LHCN-M2 (cell line): ENCODE results near the gene C1orf52. TPM values are rescaled to one million over a fixed set of nuclear protein-coding genes. Genes with fewer than 3 reads are reported as not detected.

Experiments used
- DNase-seq: peaks from one replicate; pipeline ENCODE4 v3.0.0-alpha.2; 2012; ENCODE audit warnings: low read depth
- total RNA-seq: library from RNA; depleted of rRNA; stranded (reverse); fragments of >200 nt; gene quantifications from 2 replicates; pipeline ENCODE4 v1.2.3, GENCODE V29; 2014

C1orf52 gene
- total RNA-seq, 1 experiment from 2014 or later = 11.0 TPM

- no peak for DNase-seq
Observed at GRCh38 chr1:85230305-85230977, 29.0 kb downstream of the C1orf52 start.

- peak; percentile 21 for DNase-seq
Observed at GRCh38 chr1:85229574-85230097, 29.8 kb downstream of the C1orf52 start.

GRCh38 chr1:85228972-85229371 is 30.5 kb downstream of the C1orf52 start:
- no peak for DNase-seq

- DNase-seq = no peak
Observed at GRCh38 chr1:85225624-85226380, 33.7 kb downstream of the C1orf52 start.

- DNase-seq = no peak
Observed at GRCh38 chr1:85224734-85225623, 34.5 kb downstream of the C1orf52 start.

- no peak for DNase-seq
Observed at GRCh38 chr1:85224295-85224694, 35.2 kb downstream of the C1orf52 start.

- no peak for DNase-seq
Observed at GRCh38 chr1:85223334-85223733, 36.1 kb downstream of the C1orf52 start.

- DNase-seq = no peak
Observed at GRCh38 chr1:85220756-85221201, 38.7 kb downstream of the C1orf52 start.

GRCh38 chr1:85219853-85220610 is 39.4 kb downstream of the C1orf52 start:
- DNase-seq = no peak

- no peak for DNase-seq
Observed at GRCh38 chr1:85216697-85217096, 42.8 kb downstream of the C1orf52 start.

GRCh38 chr1:85214654-85215053 is 44.8 kb downstream of the C1orf52 start:
- DNase-seq = no peak

GRCh38 chr1:85208488-85208887 is 51.0 kb downstream of the C1orf52 start:
- no peak for DNase-seq

- no peak for DNase-seq
Observed at GRCh38 chr1:85203573-85204171, 55.8 kb downstream of the C1orf52 start.

GRCh38 chr1:85202864-85203255 is 56.6 kb downstream of the C1orf52 start:
- no peak for DNase-seq

GRCh38 chr1:85202092-85202863 is 57.2 kb downstream of the C1orf52 start:
- DNase-seq = no peak

GRCh38 chr1:85201340-85202091 is 57.9 kb downstream of the C1orf52 start:
- DNase-seq = peak; percentile 40

- peak; percentile 41 for DNase-seq
Observed at GRCh38 chr1:85200463-85201339, 58.8 kb downstream of the C1orf52 start, which contains the start of gene SYDE2. Gene SYDE2, minus strand, starts transcription at chr1:85201016. Its CDS starts 20 bp downstream, at chr1:85200996.
